Measurements from ENCODE around the gene NRARP. TPM values are rescaled to one million over a fixed set of nuclear protein-coding genes. Genes with fewer than 3 reads are reported as not detected.
A peak's percentile ranks its signal among the peaks of the same experiment; 100 is the strongest.

NRARP gene
- total and polyA plus RNA-seq, 2 donors (not counting 1 experiment from before 2014, with no cell fraction given), result 5.7 to 11.5 TPM

- Histone ChIP-seq H3K4me3 (ENCODE audit: control extremely low read depth in 1 of 5, extremely low read depth in 1 of 5, insufficient read depth in 1 of 5, low read depth in 2 of 5, low read length in 4 of 5) (no peak overlapping the region), H3K36me3 (replicated peaks in 1 of 2; ENCODE audit: control extremely low read depth in 1 of 2, control insufficient read depth in 1 of 2, extremely low read depth in 1 of 2, insufficient read depth in 2 of 2, low read length in 1 of 2) (peaks cover 0 to 12% of the 10 kb centered on the region in 2 experiments), H3K27ac (ENCODE audit: low read length in 2 of 2) (no peak overlapping the region), H3K4me2 (replicated peaks; ENCODE audit: low read depth, low read length, poor library complexity, severe bottlenecking) (peak overlapping the region; percentile 64), H3K9me3 (ENCODE audit: control extremely low read depth in 1 of 3, control insufficient read depth in 2 of 3, insufficient read depth in 1 of 3, low read length in 2 of 3) (no peaks in the 10 kb centered on the region), H3K9ac (ENCODE audit: low read length) (no peak overlapping the region), H3K4me1 (ENCODE audit: control insufficient read depth in 2 of 2, insufficient read depth in 2 of 2, low read length in 2 of 2) (peaks cover 31 to 56% of the 10 kb centered on the region in 2 donors), H3K27me3 (replicated peaks in 1 of 4; ENCODE audit: control extremely low read depth in 1 of 4, control insufficient read depth in 3 of 4, insufficient read depth in 4 of 4, low read length in 3 of 4) (no peaks in the 10 kb centered on the region), H2AFZ (ENCODE audit: insufficient read depth, low read depth, low read length, poor library complexity, severe bottlenecking) (no peak overlapping the region), H3K79me2 (ENCODE audit: control insufficient read depth, insufficient read depth, low read length) (peaks cover 18% of the 10 kb centered on the region), H4K20me1 (ENCODE audit: control insufficient read depth, insufficient read depth, low read length, poor library complexity, severe bottlenecking) (peaks cover 25% of the 10 kb centered on the region)
- Mint-ChIP-seq H3K9me3 (ENCODE audit: insufficient read depth) (no peaks in the 10 kb centered on the region), H3K27ac (no peak overlapping the region), H3K4me3 (peak overlapping the region; percentile 37), H3K27me3 (no peaks in the 10 kb centered on the region), H3K4me1 (peaks cover 42% of the 10 kb centered on the region)
- WGBS (ENCODE audit: insufficient coverage), result 95% methylated on average over 39 of the region's 41 CpGs
- ChIA-PET POLR2A (interaction anchor here (1.0 to 1.3 kb wide), 2 partner anchors 12 to 39 kb away, joined by 3 to 4 read pairs; partner anchors contain the start of gene TUBB4B), CTCF (interaction anchor here (1.1 to 1.2 kb wide), 2 partner anchors 11 to 43 kb away, joined by 3 to 4 read pairs; no protein-coding TSS in a partner anchor)
- DNase-seq (peak; percentile 31), ATAC-seq (ENCODE audit: low read depth) (no peak)
- intact Hi-C loops (cut with micrococcal nuclease), result no loop called here
- TF ChIP-seq CTCF (IDR thresholded peaks at IDR 0.05) (no peak), EZH2 (IDR thresholded peaks at IDR 0.05; ENCODE audit: borderline replicate concordance, insufficient read depth, low read depth, low read length, poor library complexity, severe bottlenecking) (no peak)
These were observed 22.2 kb downstream of the NRARP start for GRCh38 chr9:137279741-137280473.
